Left kidney (tissue), 2 donors: ENCODE data around the gene LST1. TPM values are rescaled to one million over a fixed set of nuclear protein-coding genes. Genes with fewer than 3 reads are reported as not detected.
"Not testable (repeated sequence)": the region's sequence is repeated elsewhere in the genome, so short reads cannot be mapped to it uniquely, and the experiment has no call there.

Source experiments
- DNase-seq: peaks from one replicate; pipeline ENCODE4 v3.0.0-alpha.2; 2013
- polyA plus RNA-seq: library from polyadenylated mRNA; unstranded; fragments of 120-200 nt; gene quantifications from one replicate; pipeline ENCODE4 v1.2.1, GENCODE V29; 2013; ENCODE audit not compliant: insufficient read length

The LST1 gene
- polyA plus RNA-seq, 1 donor = 2.6 TPM

DNA sequence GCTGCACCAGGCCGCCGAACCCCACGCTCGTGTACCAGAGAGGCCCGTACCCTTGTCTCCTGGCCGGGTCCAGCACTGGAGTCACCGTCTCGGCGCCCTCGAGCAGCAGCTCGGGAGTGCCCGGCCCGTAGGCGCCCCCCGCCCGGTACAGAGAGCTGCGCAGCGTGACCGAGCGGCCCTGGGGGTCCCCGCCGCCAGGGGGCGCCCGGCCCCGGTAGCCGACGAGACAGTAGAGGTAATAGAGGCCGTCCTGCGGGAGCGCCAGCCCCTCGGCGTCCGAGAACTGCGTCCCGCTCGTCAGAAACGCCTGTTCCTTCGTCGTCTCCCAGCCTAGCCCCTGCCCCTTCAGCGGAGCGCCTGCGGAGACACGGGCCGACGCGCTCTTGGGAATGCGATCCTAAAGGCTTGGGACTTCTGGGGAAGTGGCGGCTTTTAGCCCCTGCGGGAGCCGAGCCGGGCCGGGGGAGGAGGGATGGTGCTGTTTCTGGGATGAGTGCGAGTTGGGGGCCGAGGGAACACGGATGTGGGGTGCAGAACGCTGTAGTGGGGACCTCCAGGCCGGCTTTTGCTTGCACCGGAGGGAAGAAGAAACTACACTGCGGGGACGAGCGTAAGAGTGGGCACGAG is 5.2 kb upstream of the LST1 start:
- DNase-seq = peak; percentile 85

DNA sequence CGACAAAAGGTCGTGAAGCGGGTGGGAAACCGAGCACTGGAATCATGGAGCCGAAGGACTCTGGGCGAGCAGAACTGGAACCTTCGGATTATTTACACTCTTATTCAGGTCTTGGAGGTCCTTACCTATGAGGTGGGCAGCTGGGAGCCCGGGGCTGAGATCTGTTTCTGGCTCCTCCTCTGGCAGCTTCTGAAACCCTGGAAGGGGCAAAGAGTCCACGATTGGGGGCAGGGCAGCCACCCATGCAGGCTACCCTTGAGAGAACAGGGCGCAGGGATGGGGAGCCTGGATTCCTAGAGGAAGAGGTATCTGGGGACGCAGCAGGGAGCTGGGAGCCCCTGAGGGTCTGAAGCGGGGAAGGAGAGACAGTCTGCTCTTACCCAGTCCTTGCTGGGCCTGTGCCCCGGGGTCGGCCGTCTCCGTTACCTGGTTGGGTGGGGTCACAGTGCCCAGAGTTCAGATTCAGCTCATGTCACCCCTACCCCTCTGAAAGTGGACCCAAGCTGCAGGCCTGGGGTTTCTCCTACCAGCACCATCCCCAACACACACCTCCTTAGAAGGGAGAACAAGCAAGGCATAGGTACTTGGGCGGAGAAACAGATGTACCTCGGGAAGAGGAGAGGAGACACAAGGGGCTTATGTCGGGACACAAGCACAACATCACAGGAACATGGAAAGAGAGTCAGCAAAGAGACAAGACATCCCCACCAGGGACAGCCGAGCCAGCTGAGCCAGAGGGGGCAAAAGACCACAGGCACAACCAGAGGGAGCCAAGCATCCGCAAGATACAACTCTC is 4.4 kb upstream of the LST1 start:
- DNase-seq = peak; percentile 24

DNA sequence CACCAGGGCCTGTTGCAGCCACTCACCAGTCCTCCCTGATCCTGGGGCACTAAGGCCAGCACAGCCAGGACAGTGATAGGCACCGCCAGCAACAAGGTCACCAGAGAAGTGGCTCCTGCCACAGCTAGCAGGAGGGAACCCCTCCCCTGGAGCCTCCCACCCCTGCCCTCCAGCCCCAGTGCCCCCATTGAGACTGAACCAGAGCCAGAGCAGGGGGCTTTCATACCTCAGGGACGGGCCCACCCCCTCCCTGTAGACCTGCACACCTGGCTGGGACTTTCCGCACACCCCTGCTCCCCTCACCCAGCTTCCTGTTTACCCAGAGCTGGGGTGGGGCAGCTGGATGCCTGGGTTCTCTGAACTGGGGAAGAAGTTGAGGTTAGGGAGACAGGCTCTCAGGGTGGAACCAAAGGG is 3.8 kb upstream of the LST1 start, which contains the start of gene LTB:
LTB (minus strand) TSS at position 195 of the 414 bp plus-strand sequence; CDS start at position 188, 7 bp downstream.
- no peak for DNase-seq

DNA sequence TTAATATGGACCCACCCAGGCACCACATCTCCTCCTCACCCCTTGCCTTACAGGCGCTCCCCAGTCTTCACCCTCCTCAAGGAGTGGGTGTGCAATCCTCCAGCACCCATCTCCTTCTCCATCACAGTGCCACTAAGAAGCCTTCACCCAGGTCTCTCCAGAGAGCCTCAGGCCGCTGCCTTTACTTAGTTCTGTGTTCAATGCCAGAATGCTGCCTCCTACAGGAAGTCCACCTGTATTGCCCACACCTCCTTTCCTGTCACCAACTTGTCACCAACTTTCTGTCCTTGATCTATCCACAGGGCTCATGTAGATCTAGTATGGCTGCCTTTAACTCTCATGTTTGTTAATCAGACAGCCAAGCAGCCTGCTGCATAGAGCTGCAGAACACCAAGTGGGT is 586 bp upstream of the LST1 start:
- DNase-seq = no peak

DNA sequence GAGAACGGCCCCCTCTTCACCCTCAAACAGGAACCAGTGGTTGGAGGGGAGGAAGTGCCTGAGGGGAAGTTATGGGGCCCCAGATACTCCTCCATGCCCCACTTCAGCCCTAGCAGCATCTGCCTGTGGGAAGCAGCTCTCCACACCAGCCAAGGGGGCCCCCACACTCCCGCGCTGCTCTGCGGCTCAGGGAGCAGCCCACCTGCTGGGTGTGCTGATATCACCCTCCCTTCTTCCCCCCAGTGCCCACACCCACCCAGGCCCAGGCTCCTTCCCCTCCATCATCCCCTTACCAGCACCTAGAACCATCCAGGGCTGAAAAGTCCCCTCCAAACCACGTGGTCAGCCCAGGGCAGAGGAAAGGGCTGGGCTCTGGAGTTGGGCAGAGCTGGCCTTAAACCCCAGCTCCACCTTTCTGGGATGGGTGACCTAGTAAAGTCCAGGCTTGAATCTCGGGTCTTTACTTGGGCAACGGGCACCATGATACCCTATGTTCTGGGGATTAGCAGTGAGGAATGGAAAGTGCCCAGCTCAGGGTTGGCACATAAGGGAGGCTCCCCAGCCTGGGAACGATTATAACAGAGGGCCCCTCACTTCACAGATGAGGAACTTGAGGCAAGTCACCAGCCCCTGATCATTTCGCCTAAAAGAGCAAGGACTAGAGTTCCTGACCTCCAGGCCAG is 663 bp downstream of the LST1 start:
- no peak for DNase-seq

DNA sequence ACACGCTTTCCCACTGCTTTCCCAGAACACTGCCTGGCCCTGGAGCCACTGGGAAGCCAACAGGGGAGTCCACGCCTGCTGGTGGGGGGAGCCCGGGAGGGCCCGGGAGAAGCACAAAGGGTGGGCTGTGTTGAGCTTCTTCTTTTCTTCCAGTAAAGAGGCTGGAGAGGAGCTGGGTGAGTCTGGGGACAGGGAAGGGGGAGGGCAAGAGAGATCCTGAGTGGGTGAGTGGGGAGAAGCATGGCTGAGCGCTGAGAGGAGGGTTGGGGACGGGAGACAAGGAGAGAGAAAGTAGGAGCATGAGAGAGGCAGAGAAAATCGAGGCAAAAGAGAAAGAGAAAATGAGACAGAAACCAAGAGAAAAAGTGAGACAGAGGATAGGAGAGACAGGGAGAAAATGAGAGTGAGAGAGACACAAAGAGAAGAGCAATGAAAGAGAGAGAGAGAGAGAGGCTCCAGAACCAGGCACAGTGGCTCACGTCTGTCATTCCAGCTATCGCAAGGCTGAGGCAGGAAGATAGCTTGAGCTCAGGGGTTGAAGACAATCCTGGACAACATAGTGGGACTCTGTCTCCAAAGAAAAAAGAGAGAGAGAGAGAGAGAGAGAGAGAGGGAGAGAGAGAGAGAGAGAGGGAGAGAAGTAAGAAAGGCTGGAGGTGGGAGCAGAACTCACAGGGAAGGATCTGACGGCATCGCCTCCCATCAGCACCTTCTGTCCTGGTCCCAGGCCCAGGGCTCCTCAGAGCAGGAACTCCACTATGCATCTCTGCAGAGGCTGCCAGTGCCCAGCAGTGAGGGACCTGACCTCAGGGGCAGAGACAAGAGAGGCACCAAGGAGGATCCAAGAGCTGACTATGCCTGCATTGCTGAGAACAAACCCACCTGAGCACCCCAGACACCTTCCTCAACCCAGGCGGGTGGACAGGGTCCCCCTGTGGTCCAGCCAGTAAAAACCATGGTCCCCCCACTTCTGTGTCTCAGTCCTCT is 2.0 kb downstream of the LST1 start:
- no peak for DNase-seq

DNA sequence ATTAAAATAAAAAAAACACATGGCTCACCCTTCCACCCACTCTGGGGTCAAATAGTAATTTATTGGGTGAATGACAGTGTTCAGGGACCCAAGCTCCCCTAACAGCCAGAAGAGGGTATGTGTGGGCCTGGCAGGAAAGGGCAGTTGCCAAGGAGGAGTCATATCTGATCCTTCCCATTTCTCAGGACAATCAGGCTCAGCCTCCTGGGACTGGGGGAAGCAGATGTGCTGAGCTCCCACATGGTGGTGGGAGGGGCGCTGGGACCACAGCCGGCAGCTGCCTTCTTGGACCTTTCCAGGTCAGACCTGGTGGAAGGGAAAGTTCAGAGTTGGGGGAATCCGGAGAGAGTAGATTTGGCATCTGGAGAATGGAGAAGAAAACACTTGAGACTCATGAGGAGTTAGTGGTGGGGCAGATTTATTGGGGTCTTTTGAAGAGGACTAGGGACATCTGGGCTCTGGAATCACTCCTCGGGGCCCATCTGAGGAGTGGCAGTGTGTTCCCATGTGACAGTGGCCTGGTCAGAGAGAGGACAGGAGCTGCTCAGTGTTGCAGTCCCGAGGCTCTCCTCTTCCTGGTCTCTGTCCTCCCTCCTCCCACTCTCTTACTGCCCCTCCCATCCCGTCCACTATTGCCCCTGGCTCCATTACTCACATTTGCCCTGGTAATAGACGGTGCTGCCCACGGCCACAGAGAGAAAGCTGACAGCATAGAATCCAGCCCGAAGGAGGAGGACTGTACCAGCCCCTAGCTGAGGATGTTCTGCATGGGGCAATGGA is 3.0 kb downstream of the LST1 start:
- DNase-seq = no peak

DNA sequence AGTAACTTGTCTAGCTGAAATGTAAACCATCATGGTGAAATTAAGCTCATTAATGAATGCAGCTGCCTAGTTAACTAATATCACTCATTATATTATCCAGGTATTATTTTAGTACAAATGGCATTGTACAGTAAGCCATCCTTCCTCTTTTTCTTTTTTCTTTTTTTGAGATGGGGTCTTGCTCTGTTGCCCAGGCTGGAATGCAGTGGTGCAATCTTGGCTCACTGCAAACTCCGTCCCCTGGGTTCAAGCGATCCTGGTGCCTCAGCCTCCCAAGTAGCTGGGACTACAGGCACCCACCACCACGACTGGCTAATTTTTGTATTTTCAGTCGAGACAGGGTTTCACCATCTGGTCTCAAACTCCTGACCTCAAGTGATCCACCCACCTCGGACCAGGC is 4.6 kb downstream of the LST1 start:
- DNase-seq = not testable (repeated sequence)

DNA sequence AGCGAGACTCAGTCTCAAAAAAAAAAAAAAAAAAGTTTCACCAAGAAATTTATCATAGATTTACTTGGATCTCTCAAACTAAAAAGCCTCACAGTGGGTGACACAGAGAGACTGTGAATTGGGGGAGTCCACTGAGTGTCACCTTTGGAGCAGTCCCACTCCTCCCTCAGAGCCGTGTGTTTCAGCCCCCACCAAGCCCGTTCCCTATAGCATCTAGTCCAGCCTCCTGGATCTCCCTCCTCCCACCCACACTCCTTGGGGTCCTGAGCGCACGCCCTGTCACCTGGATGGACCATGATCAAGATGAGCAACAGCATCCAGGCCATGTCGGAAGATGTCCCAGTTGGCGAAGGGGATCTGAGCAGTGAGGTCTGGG is 6.3 kb downstream of the LST1 start:
- no peak for DNase-seq

DNA sequence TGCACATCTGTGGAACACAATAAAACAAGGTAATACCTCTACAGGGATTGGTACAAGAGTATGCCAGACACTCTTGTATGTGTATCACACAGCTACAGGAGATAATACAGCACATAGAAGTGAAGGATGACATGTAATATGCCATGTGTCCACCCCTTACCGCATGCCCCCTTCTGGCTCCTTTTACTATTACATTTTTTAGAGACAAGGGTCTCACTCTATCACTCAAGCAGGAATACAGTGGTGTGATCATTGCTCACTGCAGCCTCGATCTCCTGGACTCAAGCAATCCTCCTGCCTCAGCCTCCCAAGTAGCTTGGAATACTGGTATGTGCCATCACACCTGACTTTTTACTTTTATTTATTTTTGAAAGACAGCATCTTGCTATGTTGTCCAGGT is 10.9 kb downstream of the LST1 start:
- no peak for DNase-seq

DNA sequence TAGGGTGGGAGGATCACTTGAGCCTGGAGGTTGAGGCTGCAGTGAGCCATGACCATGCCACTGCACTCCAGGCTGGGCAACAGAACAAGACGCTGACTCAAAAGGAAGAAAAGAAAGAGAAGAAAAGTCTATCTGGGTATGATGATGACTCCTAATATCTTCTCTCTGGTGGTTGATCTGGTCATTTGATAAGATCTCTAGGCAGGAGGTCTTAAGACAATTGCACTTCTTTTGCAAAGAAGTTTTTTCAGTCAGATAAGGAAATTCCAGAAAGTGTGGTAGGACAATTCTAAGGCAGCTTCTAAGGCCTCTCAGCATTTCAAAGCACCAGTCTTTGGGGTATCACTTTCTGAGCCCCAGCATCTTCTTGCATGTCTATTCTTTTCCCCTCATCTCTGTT is 21.2 kb downstream of the LST1 start:
- no peak for DNase-seq

DNA sequence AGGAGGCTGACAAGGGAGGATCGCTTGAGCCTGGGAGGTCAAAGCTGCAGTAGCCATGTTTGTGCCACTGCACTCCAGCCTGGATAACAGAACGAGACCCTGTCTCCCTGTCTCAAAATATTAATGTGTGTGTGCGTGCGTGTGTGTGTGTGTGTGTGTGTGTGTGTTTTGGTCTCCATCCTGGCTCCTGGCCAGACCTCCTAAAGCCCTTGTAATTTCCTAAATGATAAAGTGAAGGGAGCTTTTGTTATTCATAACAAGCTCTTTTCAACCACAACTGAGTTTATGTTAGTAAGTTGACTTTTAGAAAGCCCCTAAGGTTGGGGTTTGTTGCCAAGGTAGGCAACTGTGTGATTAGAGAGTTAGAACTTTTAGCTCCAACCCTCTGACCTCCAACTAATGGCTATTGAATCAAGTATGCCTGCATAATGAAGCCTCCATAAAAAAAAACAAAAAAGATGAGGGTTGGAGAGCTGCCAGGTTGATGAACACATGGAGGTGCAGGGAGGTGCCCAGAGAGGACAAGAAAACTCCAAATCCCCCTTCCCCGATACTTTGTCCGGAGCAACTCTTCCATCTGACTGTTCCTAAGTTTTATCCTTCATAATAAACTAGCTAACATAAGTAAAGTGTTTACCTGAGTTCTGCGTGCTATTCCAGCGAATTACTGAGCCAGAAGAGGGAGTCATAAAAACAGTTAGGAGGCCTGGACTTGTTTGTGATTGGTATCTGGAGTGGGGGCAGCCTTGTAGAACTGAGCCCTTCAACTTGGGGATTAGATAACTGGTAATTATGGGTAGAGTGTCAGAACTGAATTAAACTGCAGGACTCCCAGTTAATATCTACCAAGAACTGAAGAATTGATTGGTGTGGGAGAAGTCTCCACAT is 23.7 kb downstream of the LST1 start:
- DNase-seq = no peak

DNA sequence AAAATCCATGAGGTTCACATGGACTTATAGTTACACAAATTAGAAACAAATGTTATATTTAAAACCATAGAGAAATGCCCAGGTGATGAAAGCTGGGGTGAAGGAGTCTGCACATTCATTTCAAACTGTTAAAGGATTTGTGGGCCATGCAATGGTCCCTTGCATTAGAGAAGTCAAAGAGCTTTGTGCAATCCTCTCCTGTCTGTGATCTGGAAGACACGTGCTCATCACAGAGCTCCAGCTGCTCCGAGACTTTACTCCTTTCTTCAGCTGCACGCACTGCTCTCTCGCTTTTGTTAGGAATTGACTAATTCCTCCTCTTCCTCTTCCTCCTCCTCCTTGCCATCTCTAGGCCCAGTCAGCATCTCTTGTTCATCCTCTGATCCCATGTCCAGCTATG is 24.9 kb downstream of the LST1 start:
- no peak for DNase-seq

DNA sequence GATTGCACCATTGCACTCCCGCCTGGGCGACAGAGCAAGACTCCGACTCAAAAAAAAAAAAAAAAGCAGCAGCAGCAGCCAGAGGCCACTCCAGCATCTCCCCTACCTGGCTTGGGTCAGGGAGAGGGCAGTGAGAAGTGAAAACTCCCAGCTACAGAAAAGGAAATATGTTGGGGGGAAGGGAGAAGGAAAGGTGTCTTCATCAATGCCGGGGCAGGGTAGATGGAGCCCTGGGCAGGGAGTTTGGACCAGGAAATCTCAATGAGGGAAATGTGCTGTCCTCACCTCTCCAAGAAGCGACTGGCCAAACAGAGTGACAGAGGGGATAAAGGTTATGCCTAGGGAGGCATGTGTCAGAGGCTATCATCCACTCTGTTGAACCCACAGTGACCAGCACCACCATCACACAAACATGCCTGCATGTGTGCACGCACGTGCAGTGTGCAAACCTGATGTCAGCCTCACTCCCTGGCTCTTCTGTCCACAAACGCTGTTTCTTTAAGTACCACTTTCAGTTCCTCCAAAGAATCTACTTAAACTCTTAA is 28.1 kb downstream of the LST1 start:
- no peak for DNase-seq

DNA sequence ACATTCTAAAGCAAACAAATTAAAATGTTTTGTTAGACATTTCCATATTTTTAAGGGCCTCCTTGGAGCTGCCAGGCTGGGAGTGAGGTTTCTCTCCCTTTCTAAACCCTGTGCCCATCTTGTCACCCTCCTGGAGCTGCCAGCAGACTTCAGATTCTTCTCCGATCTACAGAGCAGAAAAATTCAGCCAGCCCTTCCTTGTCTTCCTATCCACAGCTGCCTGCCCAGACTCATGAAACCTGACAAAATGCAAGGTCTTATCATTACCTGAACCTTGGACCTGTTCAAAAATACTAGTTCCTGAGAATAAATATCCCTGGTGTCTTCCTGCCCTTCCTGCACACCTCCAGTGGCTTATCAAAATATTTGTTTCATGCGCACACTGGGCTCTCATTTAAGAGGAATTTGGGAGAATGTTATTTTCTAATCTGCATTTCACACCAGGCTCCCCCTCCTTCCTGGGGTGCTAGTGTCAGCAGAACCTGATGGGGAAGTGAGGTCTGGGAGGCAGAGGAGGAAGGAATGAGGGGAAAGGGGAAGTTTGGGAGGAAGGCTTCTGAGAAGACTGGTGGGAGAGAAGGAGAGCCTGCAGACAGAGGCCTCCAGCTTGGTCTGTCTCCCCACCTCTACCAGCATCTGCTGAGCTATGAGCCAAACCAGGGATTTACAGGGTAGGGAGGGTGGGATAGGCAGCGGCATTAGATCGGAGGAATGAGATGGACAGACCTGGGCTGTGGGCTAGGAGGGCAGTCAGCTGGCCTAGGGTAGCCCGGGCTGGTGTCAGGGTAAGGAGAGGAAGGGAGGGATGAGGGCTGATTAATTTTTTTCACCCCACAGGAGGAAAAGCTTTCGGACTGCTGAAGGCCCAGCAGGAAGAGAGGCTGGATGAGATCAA is 28.9 kb downstream of the LST1 start, which contains the start of gene AIF1:
AIF1 (plus strand) TSS at position 551 of the 895 bp plus-strand sequence; CDS start at position 647, 96 bp downstream.
- no peak for DNase-seq

DNA sequence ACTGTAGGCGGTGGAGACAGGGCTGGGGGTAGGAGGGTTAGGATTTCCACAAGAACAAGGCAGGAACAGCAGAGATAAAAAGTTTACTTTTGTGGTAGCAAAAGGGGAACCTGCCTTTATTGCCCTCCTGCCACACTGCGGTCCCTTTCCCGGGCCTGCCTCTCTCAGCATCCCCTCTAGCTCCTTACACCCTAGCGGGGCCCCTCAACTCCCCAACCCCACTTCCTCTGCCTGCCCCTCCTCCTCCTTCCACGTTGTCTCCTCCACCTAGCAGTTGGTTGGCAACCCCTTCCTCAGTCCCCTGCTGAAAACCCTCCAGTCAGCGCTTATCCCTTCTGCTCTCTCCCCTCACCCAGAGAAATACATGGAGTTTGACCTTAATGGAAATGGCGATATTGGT is 29.7 kb downstream of the LST1 start:
- DNase-seq = no peak

DNA sequence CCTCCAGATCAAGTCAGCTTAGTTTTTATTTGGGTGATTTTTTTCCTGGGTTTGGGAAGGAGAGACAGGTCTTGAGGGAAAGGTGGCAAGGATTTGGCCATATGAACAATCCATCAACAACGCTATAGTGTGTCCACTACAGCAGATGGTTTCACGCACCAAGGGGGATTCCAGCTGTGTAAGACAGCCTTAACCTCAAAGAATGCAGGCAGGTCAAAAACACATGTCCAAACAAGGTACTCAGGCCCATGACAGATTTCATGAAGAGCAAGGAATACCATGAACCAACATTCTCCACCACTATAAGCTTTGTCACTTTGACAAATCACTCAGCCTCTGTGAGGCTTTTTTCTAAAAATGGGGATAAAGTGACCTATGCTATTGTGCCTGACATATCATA is 30.9 kb downstream of the LST1 start:
- no peak for DNase-seq

DNA sequence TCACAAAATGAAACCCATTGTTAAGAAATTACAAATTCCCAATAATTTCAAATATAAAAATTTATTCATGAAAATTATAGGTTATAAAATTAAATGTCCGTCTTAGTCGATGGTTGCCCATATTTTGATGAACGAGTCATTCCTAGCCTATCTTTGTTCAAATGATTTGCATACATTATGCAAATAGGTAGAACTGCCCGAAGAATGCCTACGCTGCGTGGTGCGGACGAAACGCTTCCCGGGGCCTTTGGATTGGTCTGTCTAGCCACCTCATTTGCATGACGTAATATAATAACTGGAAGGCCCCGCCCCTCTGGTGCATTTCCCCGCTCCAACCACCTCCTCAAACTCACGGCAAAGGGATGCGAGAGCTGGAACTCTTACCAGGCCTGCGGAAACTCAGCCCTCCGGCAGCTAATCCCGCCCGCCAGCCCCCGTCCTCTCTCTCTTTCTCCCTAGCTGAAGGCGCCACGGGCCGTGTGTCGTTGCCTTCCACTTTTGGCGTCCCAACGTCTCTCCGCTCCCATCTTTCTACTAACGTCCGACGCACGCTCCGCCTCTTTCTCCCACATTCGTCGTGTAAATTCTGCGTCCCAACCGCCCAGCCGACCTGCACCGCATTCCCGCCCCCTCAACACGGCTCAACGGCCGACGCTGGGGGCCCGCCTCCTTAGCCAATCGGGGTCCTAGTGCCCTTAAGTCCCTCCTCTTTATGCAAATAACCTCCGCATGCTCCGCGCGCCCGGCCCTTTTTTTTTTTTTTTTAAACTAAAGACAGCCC is 33.9 kb downstream of the LST1 start:
- peak; percentile 98 for DNase-seq
